ENCODE results near the gene CATSPER1.
"Not testable (repeated sequence)": the region's sequence is repeated elsewhere in the genome, so short reads cannot be mapped to it uniquely, and the experiment has no call there.

- TF ChIP-seq EZH2, EZH2phosphoT487 (IDR thresholded peaks at IDR 0.05): not testable (repeated sequence)
- TF ChIP-seq, protein P1, sequence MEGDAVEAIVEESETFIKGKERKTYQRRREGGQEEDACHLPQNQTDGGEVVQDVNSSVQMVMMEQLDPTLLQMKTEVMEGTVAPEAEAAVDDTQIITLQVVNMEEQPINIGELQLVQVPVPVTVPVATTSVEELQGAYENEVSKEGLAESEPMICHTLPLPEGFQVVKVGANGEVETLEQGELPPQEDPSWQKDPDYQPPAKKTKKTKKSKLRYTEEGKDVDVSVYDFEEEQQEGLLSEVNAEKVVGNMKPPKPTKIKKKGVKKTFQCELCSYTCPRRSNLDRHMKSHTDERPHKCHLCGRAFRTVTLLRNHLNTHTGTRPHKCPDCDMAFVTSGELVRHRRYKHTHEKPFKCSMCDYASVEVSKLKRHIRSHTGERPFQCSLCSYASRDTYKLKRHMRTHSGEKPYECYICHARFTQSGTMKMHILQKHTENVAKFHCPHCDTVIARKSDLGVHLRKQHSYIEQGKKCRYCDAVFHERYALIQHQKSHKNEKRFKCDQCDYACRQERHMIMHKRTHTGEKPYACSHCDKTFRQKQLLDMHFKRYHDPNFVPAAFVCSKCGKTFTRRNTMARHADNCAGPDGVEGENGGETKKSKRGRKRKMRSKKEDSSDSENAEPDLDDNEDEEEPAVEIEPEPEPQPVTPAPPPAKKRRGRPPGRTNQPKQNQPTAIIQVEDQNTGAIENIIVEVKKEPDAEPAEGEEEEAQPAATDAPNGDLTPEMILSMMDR (IDR thresholded peaks at IDR 0.05), result not testable (repeated sequence)
Measured at GRCh38 chr11:66023186-66023440, 3.2 kb downstream of the CATSPER1 start.

All from neural progenitor cell (in vitro differentiated cells).